HG02840 (cell line): ENCODE measurements around the gene NCS1.

Source experiments
- ATAC-seq: cut with Tn5 transposase; IDR thresholded peaks from one replicate; pipeline ENCODE4 v1.9.1; 2021; ENCODE audit warnings: mild to moderate bottlenecking, moderate library complexity, moderate number of reproducible peaks; ENCODE audit not compliant: unreplicated experiment, low FRiP score

Gene NCS1

GRCh38 chr9:130174025-130174424 lies 1.8 kb downstream of the NCS1 start:
- no peak for ATAC-seq

- ATAC-seq = no peak
Measured at GRCh38 chr9:130174920-130175321, 2.7 kb downstream of the NCS1 start.

- no peak for ATAC-seq
Measured at GRCh38 chr9:130175355-130175754, 3.2 kb downstream of the NCS1 start.

GRCh38 chr9:130176760-130177159 lies 4.6 kb downstream of the NCS1 start:
- no peak for ATAC-seq

GRCh38 chr9:130177898-130178805 lies 5.9 kb downstream of the NCS1 start:
- ATAC-seq = no peak

GRCh38 chr9:130179331-130179907 lies 7.2 kb downstream of the NCS1 start:
- no peak for ATAC-seq

GRCh38 chr9:130180516-130180915 lies 8.3 kb downstream of the NCS1 start:
- ATAC-seq = no peak

GRCh38 chr9:130181678-130182380 lies 9.6 kb downstream of the NCS1 start:
- no peak for ATAC-seq

- ATAC-seq = no peak
Measured at GRCh38 chr9:130182381-130182909, 10.2 kb downstream of the NCS1 start.

GRCh38 chr9:130183133-130183762 lies 11.0 kb downstream of the NCS1 start:
- ATAC-seq = no peak

- no peak for ATAC-seq
Measured at GRCh38 chr9:130185017-130185416, 12.8 kb downstream of the NCS1 start.

GRCh38 chr9:130185490-130186031 lies 13.4 kb downstream of the NCS1 start:
- no peak for ATAC-seq

- no peak for ATAC-seq
Measured at GRCh38 chr9:130186051-130186450, 13.8 kb downstream of the NCS1 start.

GRCh38 chr9:130186839-130187522 lies 14.8 kb downstream of the NCS1 start:
- no peak for ATAC-seq

- ATAC-seq = no peak
Measured at GRCh38 chr9:130187523-130187846, 15.3 kb downstream of the NCS1 start.

- ATAC-seq = no peak
Measured at GRCh38 chr9:130188860-130189481, 16.8 kb downstream of the NCS1 start.

GRCh38 chr9:130189840-130190239 lies 17.6 kb downstream of the NCS1 start:
- ATAC-seq = no peak

- no peak for ATAC-seq
Measured at GRCh38 chr9:130191068-130191748, 19.0 kb downstream of the NCS1 start.

GRCh38 chr9:130191749-130192120 lies 19.5 kb downstream of the NCS1 start:
- ATAC-seq = no peak
